GM12891 (cell line): ENCODE data around the gene CXCL12.

ENCODE experiments used
- POLR2A ChIP-seq: IDR thresholded peaks from 2 replicates; pipeline ENCODE4 v1.6.1; 2011; ENCODE audit warnings: low read depth, low read length, control low read depth
- POLR2AphosphoS5 ChIP-seq: IDR thresholded peaks from 2 replicates; pipeline ENCODE4 v1.6.1; 2011; ENCODE audit warnings: low read depth, low read length, control low read depth
- TAF1 ChIP-seq: IDR thresholded peaks from 2 replicates; pipeline ENCODE4 v1.6.1; 2011; ENCODE audit warnings: low read depth, low read length, control low read depth

DNA sequence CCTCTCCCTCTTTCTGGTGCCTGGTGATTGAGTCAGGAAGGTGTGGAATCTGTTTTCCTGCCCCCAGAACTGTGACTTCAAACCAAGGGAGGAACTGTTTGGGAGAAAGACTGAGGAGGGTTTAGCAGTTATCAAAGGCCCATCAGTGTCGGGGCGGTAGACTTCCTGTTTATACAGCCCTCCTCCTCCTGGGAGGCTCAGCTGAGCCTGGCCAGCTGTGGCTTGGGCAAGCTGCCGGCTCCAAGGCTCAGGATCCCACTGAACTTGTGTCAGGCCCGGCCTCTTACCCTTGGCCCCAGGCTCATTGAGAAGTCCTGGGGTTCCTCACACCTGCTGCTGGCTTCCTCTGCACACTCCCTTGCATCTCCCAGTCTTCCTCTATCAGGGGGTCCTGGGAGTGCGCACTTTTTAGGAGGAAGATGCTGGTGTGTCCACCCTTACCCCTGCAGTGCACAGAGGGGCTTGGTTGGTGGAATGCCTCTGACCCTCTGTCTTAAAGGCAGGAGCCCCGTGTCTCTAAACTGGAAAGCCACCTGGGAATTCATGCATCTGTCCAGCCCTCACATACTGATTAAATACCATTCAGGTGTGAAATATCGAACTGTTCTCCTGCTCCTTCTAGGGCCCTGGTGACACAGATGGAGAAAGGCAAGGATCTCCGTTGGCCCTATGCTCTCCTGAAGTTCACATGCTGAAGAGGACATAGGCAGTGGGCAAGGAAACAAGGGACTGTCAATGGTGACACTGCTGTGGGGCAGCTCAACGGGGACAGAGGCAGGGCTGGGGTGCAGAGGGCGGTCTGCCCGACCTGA is 32.4 kb downstream of the CXCL12 start:
- TF ChIP-seq POLR2A (no peak), POLR2AphosphoS5 (no peak), TAF1 (no peak)
